HL-60/S4 (cell line): ENCODE results near the gene GLB1L2.

ENCODE experiments used
- in situ Hi-C: fragments of 300-500 bp; cut with MboI; formaldehyde crosslinking; loops from 2 replicates; pipeline ENCODE4 v1.14.3; 2022; ENCODE audit warnings: low sequenced_read_pairs

GLB1L2 gene

DNA sequence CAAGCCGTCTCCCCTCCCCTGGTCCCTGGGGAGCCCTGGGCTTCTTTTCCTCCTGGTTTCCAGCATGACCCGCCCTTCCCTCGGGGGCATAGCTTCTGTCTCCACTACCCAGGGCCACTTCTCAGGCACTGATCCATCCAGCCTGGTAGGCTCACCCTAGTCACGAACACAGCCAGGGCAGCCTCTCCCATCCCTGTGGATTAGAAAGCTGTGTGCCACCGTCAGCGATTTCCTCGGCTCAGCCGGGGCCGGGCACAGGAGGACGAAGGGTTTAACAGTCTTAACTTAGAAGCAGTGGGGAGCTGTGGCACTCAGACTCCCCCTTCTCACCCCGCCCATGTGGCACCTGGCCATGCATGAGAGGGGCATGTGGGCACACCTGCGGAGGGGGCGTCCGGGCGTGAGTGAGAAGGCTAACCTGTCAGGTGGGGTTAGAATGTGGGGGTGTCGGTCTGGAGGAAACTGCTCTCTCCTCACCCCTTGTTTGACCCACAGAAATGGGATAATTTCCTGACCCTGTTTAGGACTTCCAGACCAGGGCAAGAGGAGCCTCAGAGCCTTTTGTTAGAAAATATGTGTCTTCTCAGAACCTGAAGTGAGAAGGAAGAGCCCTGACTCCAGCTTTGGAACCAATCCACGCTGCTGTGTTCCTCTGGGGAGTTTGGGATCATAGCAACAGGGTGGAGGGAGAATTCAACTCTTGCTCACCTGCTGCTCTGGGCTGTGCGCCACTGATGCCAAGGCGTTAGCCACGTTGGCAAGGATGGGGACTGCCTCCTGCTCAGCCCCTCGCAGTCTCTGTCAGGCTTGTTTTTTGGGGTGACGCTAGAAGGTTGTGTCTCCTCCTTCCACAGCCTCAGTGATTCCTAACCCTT is 14.6 kb downstream of the GLB1L2 start:
- in situ Hi-C loops, result no loop called here

DNA sequence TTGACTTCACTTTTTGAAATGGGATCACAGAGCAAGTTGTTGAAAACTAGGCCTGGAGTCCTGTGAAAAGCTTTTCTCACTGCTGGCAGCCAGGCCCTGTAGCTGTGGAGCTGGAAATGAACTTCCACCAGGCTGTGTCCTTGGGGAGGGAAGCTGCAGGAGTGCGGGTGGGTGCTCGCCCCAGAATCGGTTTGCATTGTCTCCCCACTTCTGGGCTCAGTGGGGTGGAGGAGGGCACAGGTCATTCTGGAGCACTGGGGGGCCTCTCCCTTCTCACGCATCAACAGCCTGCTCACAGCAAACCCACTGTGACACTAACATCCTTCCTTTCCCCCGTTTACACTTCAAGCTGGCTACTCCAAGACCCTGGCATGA is 15.2 kb downstream of the GLB1L2 start:
- in situ Hi-C loops, result no loop called here

DNA sequence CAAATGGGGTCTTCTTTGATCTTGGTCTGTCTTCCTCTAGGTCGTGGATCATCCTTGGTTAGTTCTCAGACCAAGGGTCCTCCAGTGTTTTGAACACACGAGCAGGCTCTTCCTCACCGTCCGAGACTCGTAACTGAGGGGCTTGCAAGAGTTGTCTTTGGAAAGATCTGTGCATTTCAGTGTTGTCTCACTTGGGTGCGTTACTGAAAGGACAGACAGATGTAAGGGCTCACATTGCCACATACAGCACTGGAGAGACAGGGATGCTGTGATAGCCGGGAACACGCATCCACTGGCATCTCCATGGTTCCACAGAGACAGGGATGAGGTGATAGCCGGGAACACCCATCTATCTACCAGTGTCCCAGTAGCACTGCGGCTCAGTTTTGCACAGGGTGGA is 15.7 kb downstream of the GLB1L2 start:
- in situ Hi-C loops, result no loop called here

- in situ Hi-C loops, result no loop called here
Measured at GRCh38 chr11:134349109-134349801, 17.5 kb downstream of the GLB1L2 start.

GRCh38 chr11:134349802-134350355 is 18.1 kb downstream of the GLB1L2 start:
- in situ Hi-C loops, result no loop called here

GRCh38 chr11:134350381-134350780 is 18.6 kb downstream of the GLB1L2 start:
- in situ Hi-C loops, result no loop called here

DNA sequence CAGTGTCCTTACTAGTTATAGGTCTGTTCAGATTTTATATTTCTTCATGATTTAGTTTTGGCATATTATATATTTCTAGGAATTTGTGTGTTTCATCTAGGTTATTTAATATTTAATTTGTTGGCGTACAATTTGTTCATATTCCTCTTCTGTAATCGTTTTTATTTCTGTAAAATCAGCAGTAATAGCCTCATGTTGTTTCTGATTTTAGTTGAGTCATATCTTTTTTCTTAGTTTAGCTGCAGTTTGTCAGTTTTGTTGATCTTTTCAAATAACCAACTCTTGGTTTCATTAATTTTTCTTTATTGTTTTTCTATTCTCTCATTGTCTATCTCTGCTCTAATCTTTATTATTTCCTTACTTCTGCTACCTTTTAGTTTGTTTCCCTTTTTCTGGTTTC is 20.3 kb downstream of the GLB1L2 start:
- in situ Hi-C loops, result no loop called here

DNA sequence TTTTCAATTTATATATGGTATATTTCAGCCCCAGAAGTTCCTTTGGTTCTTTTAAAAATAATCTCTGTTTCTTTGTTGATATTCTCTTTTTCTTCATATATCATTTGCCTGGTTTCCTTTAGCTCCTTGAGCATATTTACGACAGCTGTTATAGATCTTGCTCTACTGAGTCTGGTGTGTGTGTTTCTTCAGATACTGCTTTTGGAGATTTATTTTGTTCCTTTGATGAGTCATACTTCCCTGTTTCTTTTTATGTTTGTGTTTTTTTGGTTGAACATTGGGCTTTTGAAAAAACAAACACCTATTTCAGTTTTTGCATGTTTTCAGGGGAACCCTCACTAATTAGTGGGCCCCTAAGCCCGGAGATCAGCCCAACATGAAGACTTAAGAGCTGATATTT is 23.3 kb downstream of the GLB1L2 start:
- in situ Hi-C loops, result no loop called here

GRCh38 chr11:134355656-134356055 is 23.9 kb downstream of the GLB1L2 start:
- in situ Hi-C loops, result no loop called here

GRCh38 chr11:134356656-134357544 is 25.1 kb downstream of the GLB1L2 start:
- in situ Hi-C loops, result no loop called here

DNA sequence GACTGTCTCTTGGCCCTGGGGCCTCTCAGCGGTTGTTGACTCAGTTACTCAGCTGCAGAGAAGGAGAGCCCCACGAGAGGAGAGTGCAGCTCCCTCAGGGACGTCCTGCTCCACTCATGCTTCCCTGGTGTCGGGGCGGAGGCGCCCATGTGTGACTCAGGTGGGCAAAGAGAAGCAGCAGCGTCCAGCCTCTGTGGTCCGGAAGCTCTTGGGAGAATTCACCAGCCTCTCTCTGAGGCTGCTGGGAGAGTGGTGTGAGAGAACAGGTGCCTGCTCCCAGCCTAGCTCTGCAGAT is 25.7 kb downstream of the GLB1L2 start:
- in situ Hi-C loops, result no loop called here

DNA sequence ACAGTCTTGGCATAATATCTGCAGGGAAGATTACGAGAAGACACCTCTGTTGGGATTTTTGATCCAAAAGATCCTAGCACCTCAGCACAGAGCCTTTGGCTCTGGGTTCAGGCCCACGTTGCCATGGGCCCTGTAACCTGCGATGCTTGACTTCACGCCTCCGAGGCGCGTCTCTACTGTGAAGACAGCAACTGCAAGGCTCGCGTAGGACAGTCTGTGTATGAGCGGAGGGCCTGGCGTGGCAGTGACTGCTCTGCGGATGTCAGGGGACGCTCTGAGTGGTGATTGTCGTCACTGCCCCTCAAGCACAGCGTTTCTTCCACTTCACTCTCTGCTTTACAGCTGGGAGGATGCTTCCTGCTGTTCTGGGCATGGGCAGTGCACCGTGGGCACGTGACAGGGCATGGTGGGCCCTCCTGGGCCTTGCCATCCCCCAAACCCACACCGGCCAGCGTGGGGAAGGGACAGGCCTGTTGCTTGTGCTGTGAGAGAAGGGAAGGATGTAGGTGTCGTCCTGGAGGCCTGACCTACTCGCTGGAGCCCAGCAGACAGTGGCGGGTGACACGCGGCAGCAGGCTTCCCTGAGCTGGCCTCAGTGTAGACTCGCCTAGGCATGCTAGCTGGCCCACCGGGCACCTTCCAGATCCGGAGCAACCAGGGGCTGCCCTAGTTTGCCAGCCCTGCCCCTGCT is 26.5 kb downstream of the GLB1L2 start:
- in situ Hi-C loops, result no loop called here

DNA sequence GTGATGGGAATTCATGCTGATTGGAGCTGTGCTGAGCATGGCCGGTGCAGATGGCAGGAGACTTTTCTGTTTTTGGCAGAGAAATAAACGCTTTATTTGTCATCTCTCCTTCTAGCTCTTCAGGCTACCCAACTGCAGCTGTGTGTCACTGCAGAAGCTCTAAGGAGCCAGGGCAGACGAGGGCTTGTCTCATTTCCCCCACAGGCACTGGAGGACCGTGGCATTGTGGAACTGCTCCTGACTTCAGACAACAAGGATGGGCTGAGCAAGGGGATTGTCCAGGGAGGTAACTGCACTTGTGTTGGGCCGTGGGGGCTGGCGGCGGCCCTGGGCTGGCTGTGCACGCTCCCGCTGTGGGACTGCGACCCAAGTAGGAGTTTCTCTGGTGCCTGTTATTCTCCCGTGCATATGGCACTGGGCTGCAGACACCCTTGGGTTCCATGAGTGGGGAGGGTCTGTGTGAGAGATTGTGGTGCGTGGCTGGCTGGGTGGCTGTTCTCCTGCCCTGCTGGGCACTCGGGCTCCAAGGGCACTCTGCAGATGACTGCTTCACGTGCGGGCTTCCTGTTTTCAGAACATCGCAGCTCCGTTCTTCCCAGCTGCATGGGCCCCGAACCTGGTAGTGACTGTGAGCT is 27.2 kb downstream of the GLB1L2 start:
- in situ Hi-C loops, result no loop called here

GRCh38 chr11:134359646-134360045 is 27.9 kb downstream of the GLB1L2 start:
- in situ Hi-C loops, result no loop called here

GRCh38 chr11:134360050-134360835 is 28.5 kb downstream of the GLB1L2 start:
- in situ Hi-C loops, result no loop called here

GRCh38 chr11:134361661-134362060 is 29.9 kb downstream of the GLB1L2 start:
- in situ Hi-C loops, result no loop called here

DNA sequence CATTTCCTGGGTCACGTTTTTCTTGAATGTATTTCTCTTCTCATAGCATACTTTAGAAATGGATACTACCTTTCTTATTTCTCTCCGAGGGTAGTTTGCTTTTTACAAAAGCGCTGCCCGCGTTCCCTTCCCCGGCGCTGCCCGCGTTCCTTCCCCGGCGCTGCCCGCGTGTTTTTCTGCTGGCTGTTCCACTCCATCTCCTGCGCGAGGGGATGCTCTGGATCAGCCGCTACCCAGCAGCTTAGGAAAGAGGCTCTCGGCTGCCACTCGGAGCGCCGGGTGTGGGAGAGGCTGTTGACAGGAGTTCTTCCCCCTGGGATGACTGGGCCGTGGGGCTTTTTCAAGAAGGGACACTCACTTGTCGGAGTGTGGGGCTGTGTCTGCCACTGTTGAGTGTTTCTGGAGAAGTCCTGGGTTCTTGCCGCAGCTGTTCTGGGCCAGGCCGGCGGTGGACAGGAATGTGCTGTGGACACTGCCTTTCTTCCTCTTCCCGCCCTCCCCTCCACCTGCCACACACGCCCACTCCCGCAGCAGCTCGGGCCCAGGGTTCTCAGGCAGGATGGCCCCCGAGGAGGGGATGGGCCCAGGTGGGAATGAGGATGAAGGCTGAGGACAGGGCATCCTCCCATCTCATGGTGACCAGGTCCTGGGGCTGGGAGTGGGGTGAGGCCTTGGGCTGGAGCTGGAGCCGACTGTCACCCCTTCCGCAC is 30.6 kb downstream of the GLB1L2 start:
- in situ Hi-C loops, result no loop called here

GRCh38 chr11:134363161-134363560 is 31.4 kb downstream of the GLB1L2 start:
- in situ Hi-C loops, result no loop called here

DNA sequence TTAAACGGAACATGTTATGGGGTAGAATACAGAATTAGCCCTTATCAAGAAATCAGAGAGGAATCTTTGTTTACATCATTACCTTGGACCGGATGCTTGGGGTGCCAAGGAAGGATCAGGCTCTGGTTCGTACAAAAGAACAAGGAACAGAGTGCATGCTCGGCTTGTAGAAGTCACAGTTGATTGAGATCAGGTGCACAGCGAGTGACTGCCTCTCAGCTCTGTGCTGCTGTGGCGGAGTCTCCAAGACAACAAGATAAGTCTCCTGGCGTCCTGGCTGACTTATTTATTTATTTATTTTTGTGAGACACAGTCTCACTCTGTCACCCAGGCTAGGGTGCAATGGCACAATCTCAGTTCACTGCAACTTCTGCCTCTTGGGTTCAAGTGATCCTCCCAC is 31.8 kb downstream of the GLB1L2 start:
- in situ Hi-C loops, result no loop called here
